HG03439 (cell line): Measurements from ENCODE around the gene PET100.

Experiments used
- ATAC-seq: cut with Tn5 transposase; IDR thresholded peaks from one replicate; pipeline ENCODE4 v1.9.1; 2021; ENCODE audit warnings: mild to moderate bottlenecking, moderate library complexity; ENCODE audit not compliant: unreplicated experiment

Gene PET100

GRCh38 chr19:7629347-7630054 lies at the start of gene PET100, which contains the start of gene XAB2:
TSS of gene PET100 (plus strand) at chr19:7629793. CDS start at chr19:7629834, 41 bp downstream.
TSS of gene XAB2 (minus strand) at chr19:7629545. CDS start at chr19:7629527, 18 bp downstream.
- peak; percentile 82 for ATAC-seq

GRCh38 chr19:7582446-7582845 lies 47.1 kb upstream of the PET100 start:
- no peak for ATAC-seq

GRCh38 chr19:7589822-7590221 lies 39.8 kb upstream of the PET100 start:
- no peak for ATAC-seq

- ATAC-seq: no peak
Measured at GRCh38 chr19:7590256-7590655, 39.3 kb upstream of the PET100 start.

GRCh38 chr19:7595466-7596133 lies 34.0 kb upstream of the PET100 start, which contains the start of gene CAMSAP3:
TSS of gene CAMSAP3 (plus strand) at chr19:7595863. CDS start at chr19:7596003, 140 bp downstream.
- ATAC-seq: no peak

- ATAC-seq: no peak
Measured at GRCh38 chr19:7596211-7596937, 33.2 kb upstream of the PET100 start.

GRCh38 chr19:7597689-7598088 lies 31.9 kb upstream of the PET100 start:
- no peak for ATAC-seq

- no peak for ATAC-seq
Measured at GRCh38 chr19:7598180-7598579, 31.4 kb upstream of the PET100 start.

GRCh38 chr19:7600721-7601120 lies 28.9 kb upstream of the PET100 start:
- no peak for ATAC-seq

GRCh38 chr19:7602240-7602934 lies 27.2 kb upstream of the PET100 start:
- ATAC-seq: no peak

- ATAC-seq: no peak
Measured at GRCh38 chr19:7602935-7603497, 26.6 kb upstream of the PET100 start.

- ATAC-seq: no peak
Measured at GRCh38 chr19:7603919-7604318, 25.7 kb upstream of the PET100 start.

- ATAC-seq: no peak
Measured at GRCh38 chr19:7605490-7606222, 23.9 kb upstream of the PET100 start.

GRCh38 chr19:7606289-7606688 lies 23.3 kb upstream of the PET100 start:
- ATAC-seq: no peak

- no peak for ATAC-seq
Measured at GRCh38 chr19:7607212-7607873, 22.2 kb upstream of the PET100 start.

- ATAC-seq: no peak
Measured at GRCh38 chr19:7607874-7608560, 21.6 kb upstream of the PET100 start.

- no peak for ATAC-seq
Measured at GRCh38 chr19:7610491-7611240, 18.9 kb upstream of the PET100 start.
